PC-9 (cell line): ENCODE data around the gene TMEM196. TPM values are rescaled to one million over a fixed set of nuclear protein-coding genes. Genes with fewer than 3 reads are reported as not detected.

ENCODE experiments used
- BruUV-seq: library from RNA; stranded (reverse); fragments of 400-500 nt; replicated peaks from 2 replicates; lab custom pipeline; 2021; lab: Mats Ljungman, UMichigan
- CTCF ChIA-PET: fragments of 300-600 bp; sonication (Branson Sonifier 250); formaldehyde crosslinking; loops from one replicate; lab custom pipeline; 2022; ENCODE audit warnings: antibody characterized with exemption; lab: Charles Lee
- POLR2A ChIA-PET: fragments of 300-600 bp; sonication (Branson Sonifier 250); formaldehyde crosslinking; loops from one replicate; lab custom pipeline; 2022; ENCODE audit warnings: antibody characterized with exemption; ENCODE audit not compliant: unreplicated experiment; lab: Charles Lee
- DNase-seq, 2 experiments: peaks; one replicate each; pipeline versions ENCODE4 v3.0.0 to v3.0.0-alpha.2; 2015 to 2022; ENCODE audit warnings: mixed read lengths in 1 of 2
- H2AFZ ChIP-seq: fragments of 200-600 bp; sonication (generic); 2 replicates; pipeline ENCODE4 v1.8.1; 2017; ENCODE audit warnings: antibody characterized with exemption
- H3F3A ChIP-seq: fragments of 200-600 bp; sonication (generic); 2 replicates; pipeline ENCODE4 v1.8.1; 2017; ENCODE audit warnings: antibody characterized with exemption, mild to moderate bottlenecking, low read depth; ENCODE audit not compliant: insufficient read depth
- H3K27ac ChIP-seq: fragments of 200-600 bp; sonication (generic); 2 replicates; pipeline ENCODE4 v1.6.1; 2016; ENCODE audit warnings: mixed run types
- H3K27me3 ChIP-seq: fragments of 200-600 bp; sonication (generic); 2 replicates; pipeline ENCODE4 v1.6.1; 2016; ENCODE audit warnings: low read depth, mixed run types; ENCODE audit not compliant: insufficient read depth
- H3K36me3 ChIP-seq: fragments of 200-600 bp; sonication (generic); 2 replicates; pipeline ENCODE4 v1.6.1; 2016; ENCODE audit warnings: low read depth, mixed run types
- H3K4me1 ChIP-seq: fragments of 200-600 bp; sonication (generic); replicated peaks from 2 replicates; pipeline ENCODE4 v1.6.1; 2016; ENCODE audit warnings: mixed run types; ENCODE audit not compliant: insufficient read depth
- H3K4me2 ChIP-seq: fragments of 200-600 bp; sonication (generic); 2 replicates; pipeline ENCODE4 v1.6.1; 2017; ENCODE audit warnings: mixed run types
- H3K4me3 ChIP-seq: fragments of 200-600 bp; sonication (generic); 2 replicates; pipeline ENCODE4 v1.6.1; 2016; ENCODE audit warnings: mixed run types
- H3K79me2 ChIP-seq: fragments of 200-600 bp; sonication (generic); 2 replicates; pipeline ENCODE4 v1.6.1; 2017; ENCODE audit warnings: low read depth, mixed run types
- H3K9me2 ChIP-seq: fragments of 200-600 bp; sonication (generic); 2 replicates; pipeline ENCODE4 v1.8.1; 2017; ENCODE audit warnings: mild to moderate bottlenecking; ENCODE audit not compliant: insufficient read depth
- H3K9me3 ChIP-seq: fragments of 200-600 bp; sonication (generic); 2 replicates; pipeline ENCODE4 v1.8.1; 2016; ENCODE audit warnings: low read depth; ENCODE audit not compliant: insufficient read depth
- H4K20me1 ChIP-seq: fragments of 200-600 bp; sonication (generic); 2 replicates; pipeline ENCODE4 v1.8.1; 2017; ENCODE audit not compliant: insufficient read depth
- EZH2 ChIP-seq: fragments of 200-600 bp; sonication (generic); IDR thresholded peaks from 2 replicates; pipeline ENCODE4 v1.8.0; 2017; ENCODE audit warnings: antibody characterized with exemption, low read depth
- intact Hi-C: fragments of 100-400 bp; cut with micrococcal nuclease; formaldehyde crosslinking; loops from one replicate; pipeline ENCODE4 v1.10.0; 2022; ENCODE audit not compliant: unreplicated experiment
- total RNA-seq: library from RNA; stranded (reverse); gene quantifications from 2 replicates; pipeline ENCODE4 v1.2.3, GENCODE V29; 2021
- TF ChIP-seq, protein P1 (sequence below): fragments of 200-600 bp; sonication (generic); conservative IDR thresholded peaks from 2 replicates; pipeline ENCODE4 v1.6.1; 2017; ENCODE audit warnings: mixed run types, antibody characterized with exemption, mild to moderate bottlenecking, moderate library complexity

Gene TMEM196
- total RNA-seq, 1 experiment from 2014 or later = not detected

- intact Hi-C loops = no loop called here
- DNase-seq = no peak
- no peaks in the 10 kb centered on the region for H3K4me1 ChIP-seq
- ChIA-PET CTCF (no interaction called here), POLR2A (no interaction called here)
- BruUV-seq = no TSS peak
- H2AFZ ChIP-seq = no peak overlapping the region
- H3K9me3 ChIP-seq = no peaks in the 10 kb centered on the region
- H3K36me3 ChIP-seq = no peaks in the 10 kb centered on the region
- peaks cover 5% of the 10 kb centered on the region; the same call in 1 of the 2 replicates for H3K9me2 ChIP-seq
- H3F3A ChIP-seq = no peaks in the 10 kb centered on the region
- H4K20me1 ChIP-seq = no peaks in the 10 kb centered on the region
- no peaks in the 10 kb centered on the region for H3K27me3 ChIP-seq
- no peak overlapping the region for H3K4me2 ChIP-seq
- H3K27ac ChIP-seq = no peak overlapping the region
- H3K79me2 ChIP-seq = no peaks in the 10 kb centered on the region
- TF ChIP-seq EZH2 = no peak
- TF ChIP-seq, protein P1, sequence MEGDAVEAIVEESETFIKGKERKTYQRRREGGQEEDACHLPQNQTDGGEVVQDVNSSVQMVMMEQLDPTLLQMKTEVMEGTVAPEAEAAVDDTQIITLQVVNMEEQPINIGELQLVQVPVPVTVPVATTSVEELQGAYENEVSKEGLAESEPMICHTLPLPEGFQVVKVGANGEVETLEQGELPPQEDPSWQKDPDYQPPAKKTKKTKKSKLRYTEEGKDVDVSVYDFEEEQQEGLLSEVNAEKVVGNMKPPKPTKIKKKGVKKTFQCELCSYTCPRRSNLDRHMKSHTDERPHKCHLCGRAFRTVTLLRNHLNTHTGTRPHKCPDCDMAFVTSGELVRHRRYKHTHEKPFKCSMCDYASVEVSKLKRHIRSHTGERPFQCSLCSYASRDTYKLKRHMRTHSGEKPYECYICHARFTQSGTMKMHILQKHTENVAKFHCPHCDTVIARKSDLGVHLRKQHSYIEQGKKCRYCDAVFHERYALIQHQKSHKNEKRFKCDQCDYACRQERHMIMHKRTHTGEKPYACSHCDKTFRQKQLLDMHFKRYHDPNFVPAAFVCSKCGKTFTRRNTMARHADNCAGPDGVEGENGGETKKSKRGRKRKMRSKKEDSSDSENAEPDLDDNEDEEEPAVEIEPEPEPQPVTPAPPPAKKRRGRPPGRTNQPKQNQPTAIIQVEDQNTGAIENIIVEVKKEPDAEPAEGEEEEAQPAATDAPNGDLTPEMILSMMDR = no peak
- no peak overlapping the region for H3K4me3 ChIP-seq
These were observed 41.4 kb upstream of the TMEM196 start for GRCh38 chr7:19814776-19815175.

- Histone ChIP-seq H3K36me3 (no peaks in the 10 kb centered on the region), H3F3A (no peaks in the 10 kb centered on the region), H3K4me3 (no peak overlapping the region), H2AFZ (no peak overlapping the region), H3K4me2 (no peak overlapping the region), H3K27ac (no peak overlapping the region), H4K20me1 (no peaks in the 10 kb centered on the region), H3K27me3 (no peaks in the 10 kb centered on the region), H3K9me2 (peaks cover 6% of the 10 kb centered on the region; the same call in 1 of the 2 replicates), H3K4me1 (no peaks in the 10 kb centered on the region), H3K9me3 (no peaks in the 10 kb centered on the region), H3K79me2 (no peaks in the 10 kb centered on the region)
- DNase-seq = no peak
- TF ChIP-seq, protein P1 = no peak
- TF ChIP-seq EZH2 = no peak
- BruUV-seq = no TSS peak
- POLR2A ChIA-PET = interaction anchor here (0.7 kb wide), 1 partner anchor 10 kb away, joined by 4 read pairs; no protein-coding TSS in a partner anchor
- CTCF ChIA-PET = no interaction called here
- intact Hi-C loops = no loop called here
These were observed 38.0 kb upstream of the TMEM196 start for GRCh38 chr7:19811386-19811785.

DNA sequence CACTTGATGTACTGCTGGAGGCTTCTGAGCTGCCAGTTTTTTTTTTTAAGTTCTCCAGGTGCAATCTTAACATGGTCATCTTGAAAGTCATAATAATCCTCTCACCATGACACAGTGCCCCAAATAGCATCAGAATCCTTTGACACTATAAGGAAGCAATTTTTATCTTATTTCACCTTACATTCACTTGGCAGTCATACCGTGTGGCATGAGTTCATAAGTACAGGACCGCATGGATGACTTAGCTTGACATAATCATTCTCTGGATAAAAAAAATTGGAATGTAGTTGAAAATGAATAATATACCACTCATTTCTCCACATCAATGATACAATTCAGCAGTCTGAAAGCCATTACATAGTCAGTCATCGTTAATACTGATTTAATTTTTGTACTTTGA lies 25.6 kb upstream of the TMEM196 start:
- no peak for DNase-seq
- H2AFZ ChIP-seq = no peak overlapping the region
- H3K4me2 ChIP-seq = no peak overlapping the region
- H3K27ac ChIP-seq = no peak overlapping the region
- no peaks in the 10 kb centered on the region for H3K36me3 ChIP-seq
- TF ChIP-seq, protein P1 = no peak
- no peak for TF ChIP-seq EZH2
- no peaks in the 10 kb centered on the region for H4K20me1 ChIP-seq
- H3K9me2 ChIP-seq = 0 out of 2 replicates have a peak, but pooled peaks cover 5% of the 10 kb centered on the region
- no peak overlapping the region for H3K4me3 ChIP-seq
- H3F3A ChIP-seq = no peaks in the 10 kb centered on the region; the same call in 1 of the 2 replicates
- no peaks in the 10 kb centered on the region for H3K9me3 ChIP-seq
- H3K79me2 ChIP-seq = no peaks in the 10 kb centered on the region
- ChIA-PET POLR2A (interaction anchor here (0.6 kb wide), 1 partner anchor 1539 kb away, joined by 3 read pairs; no protein-coding TSS in a partner anchor), CTCF (no interaction called here)
- BruUV-seq = no TSS peak
- H3K27me3 ChIP-seq = no peaks in the 10 kb centered on the region
- H3K4me1 ChIP-seq = no peaks in the 10 kb centered on the region
- intact Hi-C loops = no loop called here
